WTC11 (cell line): ENCODE measurements around the gene SSH2. TPM values are rescaled to one million over a fixed set of nuclear protein-coding genes. Genes with fewer than 3 reads are reported as not detected.

Experiments
- ATAC-seq: fragments of 200-7000 bp; cut with Tn5 transposase; 2 replicates; pipeline ENCODE4 v1.10.0; 2021; ENCODE audit warnings: mild to moderate bottlenecking, moderate library complexity
- CTCF ChIA-PET: fragments of 300-600 bp; sonication (Branson Sonifier 250); formaldehyde crosslinking; loops from one replicate; lab custom pipeline; 2021; ENCODE audit warnings: antibody characterized with exemption; lab: Charles Lee
- POLR2A ChIA-PET: fragments of 350-600 bp; sonication (Branson Sonifier 250); formaldehyde crosslinking; loops from one replicate; lab custom pipeline; 2021; ENCODE audit warnings: antibody characterized with exemption; lab: Charles Lee
- DNase-seq: peaks from one replicate; pipeline ENCODE4 v3.0.0; 2021; ENCODE audit warnings: low spot score
- H3K27ac Mint-ChIP-seq: 2 replicates; pipeline ENCODE4 v1.8.0; 2021; ENCODE audit warnings: mixed read lengths
- H3K27me3 Mint-ChIP-seq: 2 replicates; pipeline ENCODE4 v1.8.0; 2021; ENCODE audit warnings: low read depth, mild to moderate bottlenecking, moderate library complexity, mixed read lengths
- H3K36me3 Mint-ChIP-seq: 2 replicates; pipeline ENCODE4 v1.8.0; 2021; ENCODE audit warnings: mixed read lengths
- H3K4me1 Mint-ChIP-seq: 2 replicates; pipeline ENCODE4 v1.8.0; 2022; ENCODE audit warnings: mixed read lengths
- H3K4me3 Mint-ChIP-seq: 2 replicates; pipeline ENCODE4 v1.8.0; 2021; ENCODE audit warnings: mild to moderate bottlenecking, moderate library complexity, mixed read lengths
- H3K9me3 Mint-ChIP-seq: 2 replicates; pipeline ENCODE4 v1.8.0; 2021; ENCODE audit warnings: mixed read lengths
- CREB1 ChIP-seq: sonication (generic); formaldehyde crosslinking; IDR thresholded peaks from 2 replicates; pipeline ENCODE4 v1.8.0; 2023; ENCODE audit warnings: mild to moderate bottlenecking, missing genetic modification reagents
- FOXP1 ChIP-seq: sonication (generic); formaldehyde crosslinking; IDR thresholded peaks from 2 replicates; pipeline ENCODE4 v1.8.0; 2022; ENCODE audit warnings: missing genetic modification reagents, mild to moderate bottlenecking, moderate library complexity, borderline replicate concordance
- GTF2I ChIP-seq: fragments of 250-450 bp; sonication (Bioruptor Pico); conservative IDR thresholded peaks from 2 replicates; pipeline ENCODE4 v1.4.0; 2021; ENCODE audit warnings: mild to moderate bottlenecking
- HMGA2 ChIP-seq: fragments of 250-450 bp; sonication (Bioruptor Pico); IDR thresholded peaks from 2 replicates; pipeline ENCODE4 v1.4.0; 2021; ENCODE audit warnings: mild to moderate bottlenecking, moderate library complexity
- JAZF1 ChIP-seq: fragments of 250-450 bp; sonication (Bioruptor Pico); IDR thresholded peaks from 2 replicates; pipeline ENCODE4 v1.9.0; 2021; ENCODE audit warnings: moderate library complexity, mild to moderate bottlenecking, inconsistent platforms
- MXD4 ChIP-seq: fragments of 250-450 bp; sonication (Bioruptor Pico); IDR thresholded peaks from 2 replicates; pipeline ENCODE4 v1.8.0; 2021; ENCODE audit warnings: mild to moderate bottlenecking, moderate library complexity, borderline replicate concordance
- NR1H2 ChIP-seq: sonication (generic); formaldehyde crosslinking; IDR thresholded peaks from 2 replicates; pipeline ENCODE4 v1.9.0; 2021; ENCODE audit warnings: mild to moderate bottlenecking, moderate library complexity, missing genetic modification reagents
- NR3C1 ChIP-seq: sonication (generic); formaldehyde crosslinking; conservative IDR thresholded peaks from 2 replicates; pipeline ENCODE4 v1.8.1; 2023; ENCODE audit warnings: low read depth, mild to moderate bottlenecking, missing genetic modification reagents
- RELA ChIP-seq: sonication (generic); formaldehyde crosslinking; IDR thresholded peaks from 2 replicates; pipeline ENCODE4 v1.8.1; 2022; ENCODE audit warnings: missing genetic modification reagents, mild to moderate bottlenecking, borderline replicate concordance
- RORB ChIP-seq: fragments of 250-450 bp; sonication (Bioruptor Pico); IDR thresholded peaks from 2 replicates; pipeline ENCODE4 v1.9.0; 2021; ENCODE audit warnings: mild to moderate bottlenecking
- SMAD3 ChIP-seq: sonication (generic); formaldehyde crosslinking; IDR thresholded peaks from 2 replicates; pipeline ENCODE4 v1.8.0; 2022; ENCODE audit warnings: missing genetic modification reagents, mild to moderate bottlenecking, borderline replicate concordance
- SP1 ChIP-seq: sonication (generic); formaldehyde crosslinking; conservative IDR thresholded peaks from 2 replicates; pipeline ENCODE4 v1.8.1; 2022; ENCODE audit warnings: missing genetic modification reagents
- ZNF138 ChIP-seq: sonication (generic); formaldehyde crosslinking; conservative IDR thresholded peaks from 2 replicates; pipeline ENCODE4 v1.8.1; 2022; ENCODE audit warnings: mild to moderate bottlenecking, moderate library complexity, missing genetic modification reagents
- ZNF263 ChIP-seq: sonication (generic); formaldehyde crosslinking; IDR thresholded peaks from 2 replicates; pipeline ENCODE4 v1.8.1; 2022; ENCODE audit warnings: low read depth, mild to moderate bottlenecking, moderate library complexity, missing genetic modification reagents
- ZNF317 ChIP-seq: sonication (generic); formaldehyde crosslinking; IDR thresholded peaks from 2 replicates; pipeline ENCODE4 v1.8.1; 2023; ENCODE audit warnings: low read depth, mild to moderate bottlenecking, moderate library complexity, missing genetic modification reagents, borderline replicate concordance
- ZNF396 ChIP-seq: fragments of 250-450 bp; sonication (Bioruptor Pico); IDR thresholded peaks from 2 replicates; pipeline ENCODE4 v1.8.0; 2021; ENCODE audit warnings: mild to moderate bottlenecking, moderate library complexity, borderline replicate concordance
- total RNA-seq: library from RNA; stranded (reverse); gene quantifications from 3 replicates; pipeline ENCODE4 v1.2.3, GENCODE V29; 2021
- TF ChIP-seq, protein P1 (sequence below): fragments of 250-450 bp; sonication (Bioruptor Pico); conservative IDR thresholded peaks from 2 replicates; pipeline ENCODE4 v1.9.0; 2021; ENCODE audit warnings: mild to moderate bottlenecking
- TF ChIP-seq, protein P2 (sequence below): sonication (generic); formaldehyde crosslinking; IDR thresholded peaks from 2 replicates; pipeline ENCODE4 v1.8.1; 2022; ENCODE audit warnings: mild to moderate bottlenecking, missing genetic modification reagents, moderate library complexity, borderline replicate concordance
- TF ChIP-seq, protein P3 (sequence below): sonication (generic); formaldehyde crosslinking; IDR thresholded peaks from 2 replicates; pipeline ENCODE4 v1.8.1; 2023; ENCODE audit warnings: mild to moderate bottlenecking, moderate library complexity, missing genetic modification reagents
- TF ChIP-seq, protein P4 (sequence below): fragments of 250-450 bp; sonication (Bioruptor Pico); IDR thresholded peaks from 2 replicates; pipeline ENCODE4 v2.1.2; 2022; ENCODE audit warnings: mild to moderate bottlenecking, moderate library complexity
- TF ChIP-seq, protein P5 (sequence below): sonication (generic); formaldehyde crosslinking; IDR thresholded peaks from 2 replicates; pipeline ENCODE4 v1.8.1; 2023; ENCODE audit warnings: mild to moderate bottlenecking, missing genetic modification reagents, moderate library complexity

SSH2 gene
- total RNA-seq, 1 experiment from 2014 or later, result 14.3 TPM

DNA sequence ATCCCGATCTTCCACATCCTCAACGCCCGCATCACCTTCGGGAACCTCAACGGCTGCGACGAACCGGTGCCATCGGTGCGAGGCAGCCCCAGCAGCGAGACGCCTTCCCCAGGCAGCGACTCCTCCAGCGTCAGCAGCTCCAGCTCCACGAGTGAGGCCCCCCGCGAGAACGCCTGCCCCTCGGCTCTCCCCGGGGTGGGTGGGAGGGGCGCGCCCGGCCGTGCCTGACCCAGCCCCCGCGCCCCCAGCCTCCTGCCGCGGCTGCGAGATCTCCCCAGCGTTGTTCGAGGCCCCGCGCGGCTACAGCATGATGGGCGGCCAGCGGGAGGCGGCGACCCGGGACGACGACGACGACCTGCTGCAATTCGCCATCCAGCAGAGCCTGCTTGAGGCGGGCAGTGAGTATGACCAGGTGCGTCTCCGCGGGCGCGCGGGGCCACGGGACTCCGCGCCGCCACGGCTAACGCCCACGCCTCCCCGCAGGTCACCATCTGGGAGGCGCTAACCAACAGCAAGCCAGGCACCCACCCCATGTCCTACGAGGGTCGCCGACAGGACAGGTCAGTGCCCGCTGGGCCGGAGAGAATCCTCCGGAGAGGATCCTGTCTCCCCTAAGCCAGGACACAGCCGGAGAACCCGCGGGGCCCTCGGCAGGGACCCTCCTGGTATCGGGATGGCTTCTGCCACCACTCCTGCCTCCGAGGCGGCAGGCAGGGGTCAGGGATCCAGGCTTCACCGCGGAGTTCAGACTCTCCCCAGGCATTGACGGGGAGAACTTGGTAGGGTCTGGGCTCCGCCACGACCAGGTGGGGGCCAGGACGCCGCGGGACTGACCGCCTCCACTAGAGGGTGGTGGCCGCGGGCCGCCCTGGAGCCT is 317.4 kb downstream of the SSH2 start:
- Mint-ChIP-seq H3K4me3 (peak overlapping the region; percentile 35), H3K4me1 (peaks cover 25% of the 10 kb centered on the region), H3K9me3 (no peaks in the 10 kb centered on the region), H3K27me3 (peaks cover 49% of the 10 kb centered on the region), H3K27ac (no peak overlapping the region), H3K36me3 (peaks cover 4% of the 10 kb centered on the region; the same call in 1 of the 2 replicates)
- ChIA-PET POLR2A (interaction anchor here (1.1 kb wide), 2 partner anchors 10 to 20 kb away, joined by 3 read pairs; partner anchors contain the start of genes ANKRD13B and CORO6), CTCF (interaction anchor here (0.5 to 9.2 kb wide), 26 partner anchors 8 to 436 kb away, joined by 3 to 272 read pairs (median 6); partner anchors contain the start of genes ABHD15, ANKRD13B, CORO6 and SSH2)
- ATAC-seq (peak; percentile 0; the same call in 1 of the 2 replicates), DNase-seq (no peak)
- TF ChIP-seq ZNF317 (no peak), RORB (no peak), ZNF138 (CRISPR knock-in tag) (no peak), FOXP1 (no peak), SP1 (CRISPR knock-in tag) (no peak), JAZF1 (no peak), MXD4 (CRISPR knock-in tag) (no peak)
- TF ChIP-seq, protein P1, sequence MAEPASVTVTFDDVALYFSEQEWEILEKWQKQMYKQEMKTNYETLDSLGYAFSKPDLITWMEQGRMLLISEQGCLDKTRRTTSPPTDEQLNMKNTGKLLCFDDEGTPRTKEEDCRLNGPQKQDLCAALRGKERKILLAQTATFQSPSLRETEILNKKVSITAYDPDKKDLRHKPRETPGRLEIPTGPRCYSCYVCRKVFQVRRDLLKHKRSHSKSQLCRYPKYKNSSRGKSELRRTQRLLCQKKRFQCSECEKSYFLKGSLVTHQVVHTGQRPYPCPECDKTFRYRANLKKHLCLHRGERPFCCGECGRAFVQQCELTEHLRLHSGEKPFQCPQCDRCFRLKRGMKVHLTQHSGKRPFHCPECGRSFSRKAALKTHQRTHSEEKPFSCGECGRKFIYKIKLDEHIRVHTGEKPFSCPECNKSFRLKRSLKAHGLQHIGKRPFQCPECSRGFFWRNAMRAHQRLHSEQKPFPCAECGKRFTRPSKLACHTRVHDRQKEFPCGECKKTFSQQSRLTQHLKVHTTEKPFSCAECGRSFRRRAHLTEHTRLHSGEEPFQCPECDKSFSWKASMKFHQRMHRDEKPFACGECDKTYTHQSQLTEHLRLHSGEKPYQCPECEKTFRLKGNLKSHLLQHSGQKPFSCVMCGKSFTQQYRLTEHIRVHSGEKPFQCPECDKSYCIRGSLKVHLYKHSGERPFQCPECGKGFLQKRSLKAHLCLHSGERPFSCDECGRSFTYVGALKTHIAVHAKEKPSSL (CRISPR knock-in tag), result no peak
- TF ChIP-seq, protein P2, sequence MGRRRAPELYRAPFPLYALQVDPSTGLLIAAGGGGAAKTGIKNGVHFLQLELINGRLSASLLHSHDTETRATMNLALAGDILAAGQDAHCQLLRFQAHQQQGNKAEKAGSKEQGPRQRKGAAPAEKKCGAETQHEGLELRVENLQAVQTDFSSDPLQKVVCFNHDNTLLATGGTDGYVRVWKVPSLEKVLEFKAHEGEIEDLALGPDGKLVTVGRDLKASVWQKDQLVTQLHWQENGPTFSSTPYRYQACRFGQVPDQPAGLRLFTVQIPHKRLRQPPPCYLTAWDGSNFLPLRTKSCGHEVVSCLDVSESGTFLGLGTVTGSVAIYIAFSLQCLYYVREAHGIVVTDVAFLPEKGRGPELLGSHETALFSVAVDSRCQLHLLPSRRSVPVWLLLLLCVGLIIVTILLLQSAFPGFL, result no peak

DNA sequence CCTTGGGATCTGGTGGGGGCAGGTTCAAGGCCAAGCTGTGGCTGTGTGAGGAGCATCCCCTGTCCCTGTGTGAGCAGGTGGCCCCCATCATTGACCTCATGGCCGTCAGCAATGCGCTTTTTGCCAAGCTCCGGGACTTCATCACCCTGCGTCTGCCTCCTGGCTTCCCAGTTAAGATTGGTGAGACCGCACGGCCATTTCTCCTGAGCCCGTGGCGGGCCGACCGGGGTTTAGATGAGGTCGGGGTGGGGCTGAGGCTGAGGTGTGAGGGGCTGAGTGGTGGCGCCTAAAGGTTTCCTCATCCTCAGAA is 318.0 kb downstream of the SSH2 start:
- no peak for DNase-seq
- CTCF ChIA-PET, result interaction anchor here (2.3 to 9.2 kb wide), 2 partner anchors 15 to 20 kb away, joined by 30 to 272 read pairs; partner anchors contain the start of gene ANKRD13B
- no peak for ATAC-seq
- Mint-ChIP-seq H3K27ac (no peak overlapping the region), H3K4me3 (no peak overlapping the region), H3K27me3 (peaks cover 43% of the 10 kb centered on the region), H3K36me3 (peaks cover 4% of the 10 kb centered on the region; the same call in 1 of the 2 replicates), H3K9me3 (no peaks in the 10 kb centered on the region), H3K4me1 (peaks cover 25% of the 10 kb centered on the region)
- POLR2A ChIA-PET, result no interaction called here
- TF ChIP-seq CREB1 (CRISPR knock-in tag) (no peak), HMGA2 (no peak), NR3C1 (CRISPR knock-in tag) (no peak), ZNF138 (CRISPR knock-in tag) (no peak), ZNF263 (no peak), GTF2I (no peak), ZNF396 (no peak), RELA (CRISPR knock-in tag) (no peak), SMAD3 (CRISPR knock-in tag) (no peak), NR1H2 (CRISPR knock-in tag) (no peak)
- TF ChIP-seq, protein P3, sequence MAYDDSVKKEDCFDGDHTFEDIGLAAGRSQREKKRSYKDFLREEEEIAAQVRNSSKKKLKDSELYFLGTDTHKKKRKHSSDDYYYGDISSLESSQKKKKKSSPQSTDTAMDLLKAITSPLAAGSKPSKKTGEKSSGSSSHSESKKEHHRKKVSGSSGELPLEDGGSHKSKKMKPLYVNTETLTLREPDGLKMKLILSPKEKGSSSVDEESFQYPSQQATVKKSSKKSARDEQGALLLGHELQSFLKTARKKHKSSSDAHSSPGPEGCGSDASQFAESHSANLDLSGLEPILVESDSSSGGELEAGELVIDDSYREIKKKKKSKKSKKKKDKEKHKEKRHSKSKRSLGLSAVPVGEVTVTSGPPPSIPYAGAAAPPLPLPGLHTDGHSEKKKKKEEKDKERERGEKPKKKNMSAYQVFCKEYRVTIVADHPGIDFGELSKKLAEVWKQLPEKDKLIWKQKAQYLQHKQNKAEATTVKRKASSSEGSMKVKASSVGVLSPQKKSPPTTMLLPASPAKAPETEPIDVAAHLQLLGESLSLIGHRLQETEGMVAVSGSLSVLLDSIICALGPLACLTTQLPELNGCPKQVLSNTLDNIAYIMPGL, result no peak
- TF ChIP-seq, protein P4, sequence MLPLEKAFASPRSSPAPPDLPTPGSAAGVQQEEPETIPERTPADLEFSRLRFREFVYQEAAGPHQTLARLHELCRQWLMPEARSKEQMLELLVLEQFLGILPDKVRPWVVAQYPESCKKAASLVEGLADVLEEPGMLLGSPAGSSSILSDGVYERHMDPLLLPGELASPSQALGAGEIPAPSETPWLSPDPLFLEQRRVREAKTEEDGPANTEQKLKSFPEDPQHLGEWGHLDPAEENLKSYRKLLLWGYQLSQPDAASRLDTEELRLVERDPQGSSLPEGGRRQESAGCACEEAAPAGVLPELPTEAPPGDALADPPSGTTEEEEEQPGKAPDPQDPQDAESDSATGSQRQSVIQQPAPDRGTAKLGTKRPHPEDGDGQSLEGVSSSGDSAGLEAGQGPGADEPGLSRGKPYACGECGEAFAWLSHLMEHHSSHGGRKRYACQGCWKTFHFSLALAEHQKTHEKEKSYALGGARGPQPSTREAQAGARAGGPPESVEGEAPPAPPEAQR (CRISPR knock-in tag), result no peak
- TF ChIP-seq, protein P2, result no peak
- TF ChIP-seq, protein P5, sequence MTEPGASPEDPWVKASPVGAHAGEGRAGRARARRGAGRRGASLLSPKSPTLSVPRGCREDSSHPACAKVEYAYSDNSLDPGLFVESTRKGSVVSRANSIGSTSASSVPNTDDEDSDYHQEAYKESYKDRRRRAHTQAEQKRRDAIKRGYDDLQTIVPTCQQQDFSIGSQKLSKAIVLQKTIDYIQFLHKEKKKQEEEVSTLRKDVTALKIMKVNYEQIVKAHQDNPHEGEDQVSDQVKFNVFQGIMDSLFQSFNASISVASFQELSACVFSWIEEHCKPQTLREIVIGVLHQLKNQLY, result no peak
